GM18498 (cell line): ENCODE data around the gene MRC2.

ENCODE experiments used
- ATAC-seq: cut with Tn5 transposase; IDR thresholded peaks from one replicate; pipeline ENCODE4 v1.9.1; 2021; ENCODE audit warnings: mild to moderate bottlenecking, moderate library complexity; ENCODE audit not compliant: unreplicated experiment

Gene MRC2

DNA sequence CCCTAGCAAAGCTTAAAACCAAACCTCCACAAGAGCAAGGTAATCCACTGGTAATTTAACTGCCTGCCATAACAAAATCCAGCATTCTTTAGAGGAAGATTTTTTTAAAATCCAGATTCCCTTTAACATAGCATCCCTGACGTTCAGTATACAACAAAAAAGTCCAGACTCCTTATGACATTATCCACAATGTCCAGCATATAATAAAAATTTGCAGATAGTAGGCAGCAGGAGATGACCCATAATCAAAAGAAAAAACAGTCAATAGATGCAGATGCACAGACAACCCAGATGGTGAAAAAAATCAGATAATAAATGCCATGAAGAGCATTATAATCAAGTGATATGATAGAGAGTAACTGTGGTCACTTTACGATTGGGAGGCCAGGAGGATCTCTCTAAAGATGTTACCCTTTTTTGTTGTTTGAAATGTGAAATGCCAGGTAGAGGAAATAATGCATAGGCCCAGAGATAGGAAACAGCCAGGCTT lies 33.2 kb downstream of the MRC2 start:
- no peak for ATAC-seq

DNA sequence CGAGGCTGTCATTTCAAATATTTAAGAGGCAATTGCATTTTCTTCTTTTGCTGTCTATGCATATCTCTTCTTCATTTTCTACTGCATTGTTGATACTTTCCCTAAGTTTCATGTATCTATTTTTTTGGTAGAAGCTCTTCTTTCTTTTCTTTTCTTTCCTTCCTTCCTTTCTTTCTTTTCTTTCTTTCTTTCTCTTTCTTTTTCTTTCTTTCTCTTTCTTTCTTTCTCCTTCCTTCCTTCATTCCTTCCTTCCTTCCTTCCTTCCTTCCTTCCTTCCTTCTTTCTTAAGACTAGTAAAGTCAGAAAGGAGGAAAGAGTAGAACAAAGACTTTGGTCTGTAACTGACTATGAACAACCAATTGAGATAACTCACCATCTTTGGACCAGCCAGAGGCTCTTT lies 33.9 kb downstream of the MRC2 start:
- ATAC-seq, result no peak

DNA sequence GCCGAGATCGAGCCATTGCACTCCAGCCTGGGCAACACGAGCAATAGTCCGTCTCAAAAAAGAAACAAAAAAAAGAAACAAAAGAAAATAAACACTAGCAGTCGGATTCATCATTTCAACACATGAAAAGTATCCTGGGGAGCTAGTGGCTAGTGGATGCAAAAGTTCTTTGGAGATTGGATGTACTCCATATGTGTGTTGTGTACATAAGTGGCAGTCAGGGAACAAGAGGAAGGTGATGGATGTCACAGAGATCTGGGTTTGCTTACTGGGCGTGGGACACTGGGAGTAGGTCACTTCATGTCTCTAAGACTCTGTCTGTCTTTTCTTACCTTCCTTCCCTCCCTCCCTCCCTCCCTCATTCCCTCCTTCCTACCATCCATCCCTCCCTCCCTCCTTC lies 35.4 kb downstream of the MRC2 start:
- ATAC-seq, result no peak

DNA sequence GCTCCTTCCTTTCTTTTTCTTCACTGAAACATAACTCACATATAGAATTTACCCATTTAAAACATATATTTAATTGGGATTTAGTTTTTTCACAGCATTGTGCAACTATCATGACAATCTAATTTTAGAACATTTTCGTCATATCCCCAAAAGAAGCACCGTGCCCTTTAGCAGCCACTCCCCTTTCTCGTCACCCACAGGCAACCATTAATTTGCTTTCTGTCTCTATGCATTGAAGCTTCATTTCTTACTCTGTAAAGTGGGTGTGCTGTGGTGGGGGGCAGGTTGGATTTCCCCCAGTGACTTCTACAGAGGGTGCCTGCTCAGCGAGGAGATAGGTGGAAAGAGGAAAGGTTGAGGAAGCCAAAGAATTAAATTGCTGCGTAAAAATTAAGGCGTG lies 35.8 kb downstream of the MRC2 start:
- ATAC-seq, result no peak

DNA sequence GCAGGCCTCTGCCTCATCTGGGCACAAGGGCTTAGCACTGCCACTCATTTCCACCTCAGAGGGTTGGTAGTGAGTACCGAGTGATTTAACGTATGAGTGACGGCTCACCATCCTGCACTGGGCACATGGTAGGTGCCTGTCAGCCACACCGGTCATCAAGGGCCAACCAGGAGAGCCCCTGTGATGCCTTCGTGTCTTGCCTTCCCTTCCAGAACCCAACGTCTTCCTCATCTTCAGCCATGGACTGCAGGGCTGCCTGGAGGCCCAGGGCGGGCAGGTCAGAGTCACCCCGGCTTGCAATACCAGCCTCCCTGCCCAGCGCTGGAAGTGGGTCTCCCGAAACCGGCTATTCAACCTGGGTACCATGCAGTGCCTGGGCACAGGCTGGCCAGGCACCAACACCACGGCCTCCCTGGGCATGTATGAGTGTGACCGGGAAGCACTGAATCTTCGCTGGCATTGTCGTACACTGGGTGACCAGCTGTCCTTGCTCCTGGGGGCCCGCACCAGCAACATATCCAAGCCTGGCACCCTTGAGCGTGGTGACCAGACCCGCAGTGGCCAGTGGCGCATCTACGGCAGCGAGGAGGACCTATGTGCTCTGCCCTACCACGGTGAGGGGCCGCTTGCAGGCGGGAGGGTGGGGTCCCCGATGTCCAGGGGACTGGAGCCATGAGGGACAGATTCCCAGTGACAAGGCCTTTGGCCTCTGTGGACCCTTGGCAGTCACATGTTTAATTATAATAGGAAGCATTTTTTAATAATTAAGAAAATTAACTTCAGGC lies 37.1 kb downstream of the MRC2 start:
- no peak for ATAC-seq

DNA sequence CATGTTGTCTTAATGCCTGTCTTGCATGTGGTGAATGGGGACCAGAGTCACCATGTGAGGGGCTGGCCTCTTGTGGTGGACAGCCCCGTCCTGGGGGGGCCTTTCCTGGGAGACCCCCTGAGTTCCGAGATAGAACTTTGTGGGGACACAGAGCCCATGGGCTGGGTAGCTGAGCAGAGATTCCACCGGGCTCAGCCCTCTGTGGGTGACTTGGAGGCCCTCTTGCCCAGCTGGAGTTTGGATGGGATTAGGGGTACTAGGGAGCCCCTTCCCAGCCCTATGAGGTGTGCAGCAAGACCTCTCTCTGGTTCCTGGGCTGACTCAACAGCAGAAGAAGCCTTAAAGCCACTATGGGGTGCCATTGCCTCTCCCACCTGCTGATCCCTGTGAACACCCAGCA lies 38.1 kb downstream of the MRC2 start:
- ATAC-seq, result no peak

DNA sequence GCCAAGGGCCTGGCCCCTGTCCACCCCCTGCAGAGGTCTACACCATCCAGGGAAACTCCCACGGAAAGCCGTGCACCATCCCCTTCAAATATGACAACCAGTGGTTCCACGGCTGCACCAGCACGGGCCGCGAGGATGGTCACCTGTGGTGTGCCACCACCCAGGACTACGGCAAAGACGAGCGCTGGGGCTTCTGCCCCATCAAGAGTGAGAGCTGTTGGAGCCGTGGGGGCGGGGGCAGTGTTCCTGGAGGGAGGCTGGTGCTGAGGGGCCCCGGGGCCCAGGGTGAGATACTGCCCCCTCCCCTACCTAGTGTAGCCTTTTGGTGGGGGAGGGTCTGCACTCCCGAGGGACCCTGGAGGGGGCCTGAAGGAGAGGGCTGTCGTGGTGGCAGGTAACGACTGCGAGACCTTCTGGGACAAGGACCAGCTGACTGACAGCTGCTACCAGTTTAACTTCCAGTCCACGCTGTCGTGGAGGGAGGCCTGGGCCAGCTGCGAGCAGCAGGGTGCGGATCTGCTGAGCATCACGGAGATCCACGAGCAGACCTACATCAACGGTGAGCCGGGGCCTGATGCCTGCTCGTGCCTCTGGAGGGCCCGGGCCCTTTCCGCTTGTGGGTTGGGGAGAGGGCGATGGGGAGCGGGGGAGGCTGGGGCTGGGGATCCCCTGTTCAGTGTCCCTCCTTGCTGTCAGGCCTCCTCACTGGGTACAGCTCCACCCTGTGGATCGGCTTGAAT lies 38.8 kb downstream of the MRC2 start:
- no peak for ATAC-seq

DNA sequence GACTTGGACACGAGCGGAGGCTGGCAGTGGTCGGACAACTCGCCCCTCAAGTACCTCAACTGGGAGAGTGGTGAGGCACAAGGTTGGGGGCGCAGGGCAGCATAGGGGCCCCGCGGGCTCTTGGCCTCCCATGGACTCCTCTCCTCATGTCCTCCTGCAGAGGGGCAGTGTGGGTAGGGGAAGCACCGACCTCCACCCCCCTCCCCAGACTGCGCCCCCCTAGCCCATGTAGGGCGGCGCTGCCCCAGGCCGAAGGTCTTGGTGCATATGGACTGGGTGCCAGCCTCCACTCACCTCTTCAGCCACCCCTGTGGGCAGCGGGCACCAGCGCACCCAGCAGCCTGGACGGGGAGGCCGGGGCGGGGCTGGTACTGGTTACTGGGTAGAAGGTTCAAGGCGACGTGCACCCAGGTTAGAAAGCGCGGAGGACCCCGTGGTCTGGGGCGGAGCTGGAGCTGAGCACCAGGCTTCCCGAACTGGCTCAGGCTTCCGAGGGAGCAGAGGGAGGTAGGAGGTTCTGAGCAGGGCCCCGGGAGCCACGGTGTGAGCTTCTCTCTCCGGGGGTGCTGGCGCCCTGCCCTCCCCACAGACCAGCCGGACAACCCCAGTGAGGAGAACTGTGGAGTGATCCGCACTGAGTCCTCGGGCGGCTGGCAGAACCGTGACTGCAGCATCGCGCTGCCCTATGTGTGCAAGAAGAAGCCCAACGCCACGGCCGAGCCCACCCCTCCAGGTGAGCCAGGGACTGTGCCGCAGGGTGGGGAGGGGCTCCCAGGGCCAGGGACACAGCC lies 39.5 kb downstream of the MRC2 start:
- ATAC-seq, result no peak

DNA sequence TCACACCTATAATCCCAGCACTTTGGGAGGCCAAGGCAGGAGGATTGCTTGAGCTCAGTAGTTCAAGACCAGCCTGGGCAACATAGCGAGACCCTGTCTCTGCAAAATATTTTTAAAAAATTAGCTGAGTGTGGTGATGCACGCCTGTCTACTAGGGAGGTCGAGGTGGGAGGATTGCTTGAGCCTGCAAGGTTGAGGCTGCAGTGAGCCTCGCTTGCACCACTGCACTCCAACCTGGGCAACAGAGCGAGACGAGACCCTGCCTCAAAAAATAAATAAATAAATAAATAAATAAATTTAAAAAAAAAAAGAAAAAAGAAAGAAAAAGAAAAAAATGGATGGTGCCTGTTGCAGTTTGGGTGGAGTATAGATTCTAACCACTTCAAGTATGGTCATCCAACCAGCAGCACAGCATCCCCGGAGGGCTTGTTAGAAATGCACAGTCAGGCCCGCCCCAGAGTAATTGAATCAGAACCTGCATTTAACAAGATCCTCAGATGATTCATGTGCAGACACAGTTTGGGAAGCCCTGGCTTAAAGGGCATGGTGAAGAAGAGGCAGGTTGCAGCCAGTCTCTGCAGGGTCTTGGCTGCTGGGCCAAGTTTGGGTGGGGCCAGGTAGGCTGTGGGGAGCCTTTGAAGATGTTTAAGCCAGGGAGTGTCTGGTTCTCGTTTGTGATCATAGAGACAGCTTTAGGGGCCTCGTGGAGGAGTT lies 40.8 kb downstream of the MRC2 start:
- no peak for ATAC-seq

DNA sequence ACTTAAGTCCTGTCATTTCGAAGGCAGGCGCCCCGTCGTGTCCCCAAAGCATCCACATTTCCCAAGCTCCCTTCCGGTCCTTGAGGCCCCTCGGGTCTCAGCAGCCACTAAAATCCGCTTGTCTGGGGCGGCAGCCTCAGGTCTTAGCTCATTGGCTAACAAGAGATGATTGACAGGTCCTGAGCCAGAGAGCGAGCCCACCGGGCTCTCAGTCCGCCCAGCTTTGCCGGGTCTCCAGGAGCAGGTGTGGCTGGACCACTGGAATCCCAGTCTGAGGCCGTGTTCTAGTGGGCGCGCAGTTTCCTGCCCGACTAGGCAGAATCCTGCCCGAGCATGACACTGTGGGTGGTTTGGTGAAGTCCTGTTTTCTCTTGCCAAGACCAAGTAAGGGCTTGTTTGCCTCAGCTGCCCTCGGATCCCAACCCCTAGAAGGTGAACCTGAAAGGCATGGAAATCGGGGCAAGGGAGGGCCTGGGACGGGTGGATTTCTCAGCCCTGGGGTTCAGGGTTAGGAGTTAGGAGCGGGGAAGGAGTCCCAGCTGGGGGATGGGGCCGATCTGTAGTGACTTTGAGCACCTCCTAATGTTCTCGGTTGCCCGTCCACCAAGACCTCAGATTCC lies 42.8 kb downstream of the MRC2 start:
- no peak for ATAC-seq

DNA sequence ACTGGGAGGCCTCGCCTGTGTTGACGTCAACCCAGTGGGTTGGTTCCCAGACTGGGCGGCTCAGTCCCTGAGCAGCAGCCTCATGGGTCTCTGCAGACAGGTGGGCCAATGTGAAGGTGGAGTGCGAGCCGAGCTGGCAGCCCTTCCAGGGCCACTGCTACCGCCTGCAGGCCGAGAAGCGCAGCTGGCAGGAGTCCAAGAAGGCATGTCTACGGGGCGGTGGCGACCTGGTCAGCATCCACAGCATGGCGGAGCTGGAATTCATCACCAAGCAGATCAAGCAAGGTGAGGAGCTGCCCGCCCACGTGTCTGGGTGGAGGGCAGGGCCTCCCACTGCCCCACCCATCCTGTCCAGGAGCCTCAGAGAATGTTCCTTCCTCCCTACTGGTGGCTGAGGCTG lies 44.1 kb downstream of the MRC2 start:
- ATAC-seq, result no peak

DNA sequence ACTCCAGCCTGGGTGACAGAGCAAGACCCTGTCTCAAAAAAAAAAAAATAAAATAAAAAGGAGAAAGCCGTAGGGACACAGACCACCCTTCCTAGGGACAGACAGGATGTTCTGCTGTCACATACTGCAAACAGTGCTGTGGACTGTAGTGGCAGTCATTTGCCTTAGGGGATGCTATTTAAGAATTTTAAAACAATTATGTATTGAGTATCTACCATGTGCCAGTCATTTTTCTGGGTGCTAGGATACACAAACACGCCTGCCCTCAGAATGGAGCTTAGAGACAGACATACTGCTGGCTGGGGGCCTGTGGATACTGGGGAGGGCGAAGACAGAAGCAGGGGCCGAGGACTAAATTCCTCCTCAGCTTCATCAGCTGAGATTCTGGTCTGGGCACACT lies 45.5 kb downstream of the MRC2 start:
- no peak for ATAC-seq

DNA sequence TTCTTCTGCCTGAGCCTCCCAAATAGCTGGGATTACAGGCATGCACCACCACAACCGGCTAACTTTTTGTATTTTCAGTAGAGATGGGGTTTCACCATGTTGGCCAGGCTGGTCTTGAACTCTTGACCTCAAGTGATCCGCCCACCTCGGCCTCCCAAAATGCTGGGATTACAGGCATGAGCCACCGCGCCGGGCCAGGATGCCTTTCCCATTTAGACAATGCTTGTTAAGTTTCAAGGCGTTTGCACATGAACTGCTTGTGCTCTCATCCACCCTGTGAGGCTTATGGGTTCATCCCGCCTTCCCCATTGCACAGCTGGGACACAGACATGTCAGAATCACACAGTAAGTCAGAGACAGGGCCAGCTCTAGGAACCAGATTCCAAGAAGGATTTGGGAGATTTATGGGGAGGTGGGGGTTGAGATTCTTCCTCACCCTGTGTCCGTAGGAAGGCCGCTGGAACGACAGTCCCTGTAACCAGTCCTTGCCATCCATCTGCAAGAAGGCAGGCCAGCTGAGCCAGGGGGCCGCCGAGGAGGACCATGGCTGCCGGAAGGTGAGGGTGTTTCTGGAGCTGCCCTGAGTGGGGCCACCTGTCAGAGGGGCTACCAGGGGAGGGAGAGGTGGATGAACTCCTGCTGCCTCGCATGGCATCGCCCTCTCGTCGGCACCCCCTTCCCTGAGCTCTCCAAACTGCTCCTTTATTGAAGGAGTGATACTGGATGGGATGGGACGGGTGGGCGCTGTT lies 46.3 kb downstream of the MRC2 start:
- ATAC-seq, result no peak

DNA sequence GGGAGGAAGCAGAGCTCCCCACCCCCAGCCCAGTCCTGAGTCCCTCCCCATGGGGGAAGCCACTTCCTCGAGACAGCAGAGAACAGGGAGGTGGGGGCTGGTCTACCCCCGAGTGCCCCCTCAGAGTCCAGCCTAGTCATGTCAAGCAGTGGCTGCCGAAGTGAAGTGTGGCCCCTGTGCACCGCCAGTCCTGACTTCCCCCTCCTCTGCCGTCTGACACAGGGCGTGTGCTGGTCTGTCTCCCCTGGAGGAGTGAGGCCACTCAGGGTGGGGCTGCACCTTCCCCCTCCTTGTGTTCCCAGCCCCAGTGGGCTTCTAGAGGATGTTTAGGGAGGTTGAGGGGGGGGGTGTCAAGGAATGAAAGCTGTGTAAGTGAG lies 46.9 kb downstream of the MRC2 start:
- ATAC-seq, result no peak

DNA sequence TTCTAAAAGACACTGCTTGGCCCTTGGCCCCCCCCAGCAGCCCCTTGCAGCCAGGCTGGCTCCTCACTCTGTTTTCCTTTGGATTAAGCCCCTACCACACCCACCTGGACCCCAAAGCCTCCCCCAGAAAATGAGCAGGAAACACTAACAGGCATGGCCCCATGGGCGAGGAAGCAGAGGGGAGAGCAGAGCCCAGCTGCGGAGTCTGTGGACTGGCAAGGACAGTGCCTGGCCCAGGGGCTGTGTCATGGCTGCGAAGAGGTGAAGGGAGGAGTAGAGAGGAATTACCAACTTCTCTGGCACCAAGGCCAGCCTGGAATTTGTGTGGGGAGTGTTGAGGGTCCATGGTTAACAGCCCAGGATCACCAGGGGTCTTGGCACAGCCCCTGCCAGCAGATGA lies 47.4 kb downstream of the MRC2 start:
- no peak for ATAC-seq

DNA sequence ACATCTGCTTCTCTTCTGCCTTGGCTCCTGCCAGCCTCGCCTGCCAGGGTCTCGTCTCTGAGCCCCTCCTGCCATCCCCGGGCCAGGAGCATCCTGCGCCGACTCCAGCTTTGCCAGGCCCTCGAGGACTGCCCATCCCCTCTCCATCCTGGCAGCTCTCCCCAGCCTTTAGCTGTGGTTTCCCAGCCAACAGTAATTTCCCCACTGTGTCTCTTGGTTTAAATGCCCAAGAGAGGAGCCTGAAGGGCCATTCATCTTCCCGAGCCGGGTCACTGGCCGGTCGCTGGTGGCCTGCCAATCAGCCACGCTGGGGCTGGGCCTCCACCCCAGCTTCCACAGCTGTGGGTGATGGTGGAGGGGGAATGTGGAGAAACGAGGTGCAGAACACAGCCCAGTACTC lies 47.8 kb downstream of the MRC2 start:
- no peak for ATAC-seq

DNA sequence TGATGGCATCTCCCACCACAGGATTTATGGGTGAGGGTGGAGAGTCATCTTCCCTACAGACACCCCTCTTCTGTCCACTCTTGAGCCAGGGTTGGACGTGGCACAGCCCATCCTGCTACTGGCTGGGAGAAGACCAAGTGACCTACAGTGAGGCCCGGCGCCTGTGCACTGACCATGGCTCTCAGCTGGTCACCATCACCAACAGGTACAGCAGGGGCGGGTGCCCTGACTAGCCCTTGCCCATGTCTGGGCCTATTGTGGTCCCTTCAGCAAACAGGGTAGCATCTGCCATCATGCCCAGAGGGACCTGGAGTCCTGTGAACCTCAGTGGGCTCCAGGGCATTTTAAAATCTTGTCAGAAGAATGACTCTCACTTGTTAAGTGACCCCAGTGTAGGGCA lies 48.2 kb downstream of the MRC2 start:
- ATAC-seq, result no peak

DNA sequence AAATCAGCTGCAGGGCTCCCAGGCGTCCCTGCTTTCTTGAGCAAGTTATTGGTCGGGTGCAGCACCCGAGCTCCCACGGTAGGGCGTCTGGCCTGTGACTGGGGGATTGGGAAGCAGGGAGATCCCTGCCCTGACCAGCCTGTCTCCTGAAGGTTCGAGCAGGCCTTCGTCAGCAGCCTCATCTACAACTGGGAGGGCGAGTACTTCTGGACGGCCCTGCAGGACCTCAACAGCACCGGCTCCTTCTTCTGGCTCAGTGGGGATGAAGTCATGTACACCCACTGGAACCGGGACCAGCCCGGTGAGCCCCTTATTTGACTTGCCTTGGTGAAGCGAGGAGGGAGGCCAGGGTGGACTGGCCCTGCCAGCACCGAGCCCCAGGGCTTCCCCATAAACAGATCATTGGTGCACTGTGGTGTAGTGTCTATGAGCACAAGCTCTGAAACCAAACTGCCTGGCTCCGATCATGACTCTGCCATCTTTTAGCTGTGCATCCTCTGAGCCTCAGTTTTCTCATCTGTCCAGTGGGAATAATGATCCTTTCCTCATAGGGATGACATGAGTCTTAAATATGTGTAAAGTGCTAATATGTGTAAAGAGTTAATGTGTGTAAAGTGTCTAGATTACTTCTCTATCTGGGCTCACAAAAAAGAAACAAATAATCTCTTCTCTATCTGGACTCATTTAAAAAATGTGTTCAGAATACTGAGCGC lies 48.9 kb downstream of the MRC2 start:
- ATAC-seq, result no peak

DNA sequence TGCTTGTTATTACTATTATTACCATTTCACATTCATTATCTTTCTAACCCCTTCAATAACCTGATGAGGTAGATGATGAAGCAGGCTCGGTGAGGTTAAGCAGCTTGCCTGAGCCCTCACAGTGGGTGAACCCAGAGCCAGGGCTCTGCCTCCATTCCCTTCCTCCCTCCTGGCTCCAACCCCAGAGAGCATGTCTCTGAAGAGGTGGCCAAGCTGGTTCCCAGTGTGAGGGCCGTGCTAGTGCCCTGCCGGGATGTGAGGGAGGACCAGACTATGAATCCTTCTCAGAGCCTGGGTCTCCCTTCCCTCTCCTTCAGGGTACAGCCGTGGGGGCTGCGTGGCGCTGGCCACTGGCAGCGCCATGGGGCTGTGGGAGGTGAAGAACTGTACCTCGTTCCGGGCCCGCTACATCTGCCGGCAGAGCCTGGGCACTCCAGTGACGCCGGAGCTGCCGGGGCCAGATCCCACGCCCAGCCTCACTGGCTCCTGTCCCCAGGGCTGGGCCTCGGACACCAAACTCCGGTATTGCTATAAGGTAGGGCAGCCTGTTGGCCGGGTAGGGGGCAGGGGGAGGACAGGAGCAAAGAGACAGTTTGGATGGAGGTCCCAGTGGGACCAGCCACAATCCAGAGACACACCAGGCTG lies 49.6 kb downstream of the MRC2 start:
- ATAC-seq, result no peak
